CD4-positive, alpha-beta T cell treated with Interleukin-4 for 1 hour (primary cell): ENCODE results near the gene UBE2J1.
A peak's percentile ranks its signal among the peaks of the same experiment; 100 is the strongest.
"Not testable (repeated sequence)": the region's sequence is repeated elsewhere in the genome, so short reads cannot be mapped to it uniquely, and the experiment has no call there.

ENCODE experiments used
- DNase-seq, 2 donors: peaks; one replicate each; pipeline ENCODE4 v3.0.0-alpha.2; 2020 to 2022

The UBE2J1 gene, protein sequence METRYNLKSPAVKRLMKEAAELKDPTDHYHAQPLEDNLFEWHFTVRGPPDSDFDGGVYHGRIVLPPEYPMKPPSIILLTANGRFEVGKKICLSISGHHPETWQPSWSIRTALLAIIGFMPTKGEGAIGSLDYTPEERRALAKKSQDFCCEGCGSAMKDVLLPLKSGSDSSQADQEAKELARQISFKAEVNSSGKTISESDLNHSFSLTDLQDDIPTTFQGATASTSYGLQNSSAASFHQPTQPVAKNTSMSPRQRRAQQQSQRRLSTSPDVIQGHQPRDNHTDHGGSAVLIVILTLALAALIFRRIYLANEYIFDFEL

DNA sequence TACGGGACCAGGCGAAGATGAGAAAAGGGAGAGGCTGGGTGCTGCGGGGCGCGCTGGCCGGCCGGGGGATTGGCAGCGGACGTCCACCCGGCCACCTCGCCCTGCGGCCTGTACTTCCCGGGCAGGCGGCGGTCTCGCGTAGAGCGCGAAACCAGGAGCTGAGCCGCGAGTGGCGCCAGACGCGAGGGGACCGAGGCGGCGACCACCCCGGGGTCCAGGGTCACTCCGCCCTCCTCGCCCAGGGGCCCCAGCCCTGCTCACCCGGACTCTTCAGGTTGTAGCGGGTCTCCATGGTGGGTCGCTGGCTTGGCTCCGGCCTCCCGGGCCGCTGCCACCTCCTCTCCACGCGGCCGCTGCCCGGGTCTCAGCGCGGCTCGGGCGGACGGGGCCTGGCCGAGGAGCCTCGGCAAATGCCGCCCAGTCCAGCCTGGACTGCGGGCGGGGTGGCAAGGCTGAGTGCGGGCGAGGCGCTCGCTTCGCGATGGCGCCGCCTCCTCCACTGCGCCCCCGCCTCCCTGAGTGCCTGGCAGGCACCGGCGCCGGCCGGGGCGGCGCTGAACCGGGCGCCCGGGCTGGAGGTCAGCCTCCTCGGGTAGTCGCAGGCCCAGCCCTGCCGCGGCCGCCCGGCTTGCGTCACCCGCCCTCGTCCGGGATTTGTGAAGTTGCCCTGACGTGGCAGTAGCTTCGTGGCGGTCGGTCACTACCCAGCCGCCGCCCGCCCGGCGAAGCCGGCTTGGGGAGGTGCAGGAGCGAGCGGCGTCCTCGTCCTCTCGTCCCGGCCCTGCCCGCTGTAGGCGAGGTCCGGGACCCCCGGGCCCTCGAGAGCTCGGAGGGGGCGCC lies at the start of gene UBE2J1:
Gene UBE2J1 (minus strand): TSS at position 445 of the 840 bp plus-strand sequence. CDS start 153 bp downstream, at position 292.
- DNase-seq, result peak; percentile 82 to 88

DNA sequence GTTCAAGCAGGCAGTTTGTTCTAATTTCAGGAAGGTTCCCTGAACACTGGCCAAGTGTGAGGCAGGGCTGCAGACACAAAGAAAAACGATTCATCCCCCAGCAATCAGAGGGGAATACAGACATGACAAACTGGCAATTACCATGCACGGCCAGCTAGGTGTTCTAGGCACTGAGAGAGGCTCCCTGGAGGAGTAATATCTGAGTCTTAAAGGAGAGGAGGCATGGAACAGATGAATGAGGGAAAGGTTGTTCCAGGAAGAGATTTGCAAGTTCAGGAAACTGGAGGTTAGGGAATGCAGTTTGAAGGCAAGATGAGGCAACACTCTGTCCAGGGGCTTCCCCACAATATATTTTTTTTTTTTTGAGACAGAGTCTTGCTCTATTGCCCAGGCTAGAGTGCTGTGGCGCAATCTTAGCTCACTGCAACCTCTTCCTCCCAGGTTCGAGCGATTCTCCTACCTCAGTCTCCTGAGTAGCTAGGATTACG lies 48.4 kb upstream of the UBE2J1 start:
- DNase-seq, result no peak

DNA sequence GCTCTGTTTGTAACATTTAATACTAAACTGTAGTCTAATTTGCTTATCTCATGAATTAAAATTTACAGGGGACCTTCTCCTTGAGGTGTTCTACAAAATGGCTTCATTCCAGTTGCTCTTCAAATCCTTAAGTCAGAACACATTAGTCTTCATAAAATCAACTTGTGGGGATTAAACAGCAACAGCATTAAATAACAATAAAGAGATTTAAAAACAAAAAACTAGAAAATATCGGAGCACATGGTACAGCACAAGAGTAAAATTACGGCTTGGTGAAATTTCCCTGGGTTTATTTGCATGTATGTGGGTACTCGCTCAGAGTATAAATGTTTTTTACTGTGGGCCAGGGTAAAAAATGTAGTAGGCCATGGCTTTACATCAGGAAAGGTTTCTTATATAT lies 47.5 kb upstream of the UBE2J1 start:
- no peak for DNase-seq

DNA sequence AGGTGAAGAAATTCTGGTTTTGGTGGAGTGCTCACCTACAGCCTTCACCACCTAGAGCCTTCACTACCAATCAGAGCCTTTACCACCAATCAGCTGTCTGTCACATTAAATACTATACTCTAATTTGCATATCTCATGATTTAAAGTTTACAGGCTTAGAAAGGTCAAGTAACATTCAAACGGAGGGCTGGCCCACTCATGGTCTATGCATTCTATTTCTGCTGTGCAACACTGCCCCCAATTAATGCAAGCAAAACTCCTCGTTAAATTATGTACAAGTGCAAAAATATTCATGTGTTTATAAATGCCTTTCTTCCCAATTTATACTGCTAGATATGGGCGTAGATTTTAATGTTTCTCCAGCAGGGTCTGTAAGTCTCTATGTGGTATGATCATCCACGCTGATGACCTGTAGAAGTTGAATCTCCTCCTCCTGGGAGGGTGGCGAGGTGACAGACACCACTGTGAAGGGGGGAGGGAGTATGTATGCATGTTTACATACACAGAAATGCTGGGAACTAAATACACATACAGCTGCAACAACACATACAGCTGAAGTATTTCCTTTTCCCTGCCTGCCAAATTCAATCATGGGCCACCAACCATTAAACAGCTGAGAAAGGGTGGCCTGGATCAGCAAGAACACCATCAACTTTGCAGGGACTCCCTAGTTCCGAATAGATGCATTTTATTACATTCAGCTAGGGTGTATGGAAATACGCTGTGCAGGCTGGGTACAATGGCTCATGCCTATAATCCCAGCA lies 46.4 kb upstream of the UBE2J1 start:
- no peak for DNase-seq

DNA sequence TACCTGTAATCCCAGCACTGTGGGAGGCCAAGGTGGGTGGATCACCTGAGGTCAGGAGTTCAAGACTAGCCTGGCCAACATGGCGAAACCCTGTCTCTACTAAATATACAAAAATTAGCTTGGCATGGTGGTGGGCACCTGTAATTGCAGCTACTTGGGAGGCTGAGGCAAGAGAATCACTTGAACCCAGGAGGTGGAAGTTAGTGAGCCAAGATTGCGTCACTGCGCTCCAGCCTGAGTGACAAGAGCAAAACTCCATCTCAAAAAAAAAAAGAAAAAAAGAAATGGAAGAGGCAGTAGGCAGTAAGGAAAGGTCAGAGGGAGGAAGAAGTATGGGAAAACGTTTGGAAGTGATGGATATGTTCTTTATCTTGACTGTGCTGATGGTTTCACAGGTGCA lies 45.4 kb upstream of the UBE2J1 start:
- not testable (repeated sequence) for DNase-seq

DNA sequence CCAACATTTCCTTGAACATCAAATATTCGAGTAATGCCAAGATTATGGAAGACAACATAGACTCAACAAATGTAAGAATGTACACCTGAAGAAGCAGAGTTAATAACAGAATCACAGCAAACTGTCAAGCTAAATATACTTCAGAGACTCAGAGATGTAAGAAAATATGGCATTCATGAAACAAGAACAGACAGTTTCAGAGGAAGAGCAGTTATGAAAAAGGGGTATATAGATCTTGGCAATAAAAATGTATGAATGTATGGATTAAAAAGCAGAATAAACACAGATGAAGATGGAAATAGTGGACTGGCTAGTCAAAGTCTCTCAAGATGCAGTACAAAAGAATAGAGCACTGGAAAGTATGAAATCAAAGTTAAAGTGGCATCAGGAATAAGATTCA lies 41.1 kb upstream of the UBE2J1 start:
- DNase-seq, result no peak

DNA sequence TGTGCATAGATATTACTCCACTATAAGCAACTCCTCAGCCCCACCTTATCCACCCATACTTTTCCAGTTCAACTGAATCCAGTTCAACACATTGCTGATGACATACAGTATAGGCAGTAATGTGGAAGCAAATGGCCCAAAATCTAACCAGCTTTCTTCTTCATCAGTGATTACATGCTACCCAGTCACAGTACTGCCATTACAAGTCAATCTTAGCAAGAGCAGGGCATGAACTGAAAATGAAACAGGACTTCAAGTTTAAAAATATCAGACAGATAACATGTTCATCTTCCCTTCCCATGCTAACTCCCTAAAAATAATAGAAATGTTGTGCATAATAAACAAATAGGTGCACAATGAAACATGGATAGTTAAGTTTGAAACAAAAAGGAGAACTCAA lies 40.3 kb upstream of the UBE2J1 start:
- DNase-seq, result no peak

DNA sequence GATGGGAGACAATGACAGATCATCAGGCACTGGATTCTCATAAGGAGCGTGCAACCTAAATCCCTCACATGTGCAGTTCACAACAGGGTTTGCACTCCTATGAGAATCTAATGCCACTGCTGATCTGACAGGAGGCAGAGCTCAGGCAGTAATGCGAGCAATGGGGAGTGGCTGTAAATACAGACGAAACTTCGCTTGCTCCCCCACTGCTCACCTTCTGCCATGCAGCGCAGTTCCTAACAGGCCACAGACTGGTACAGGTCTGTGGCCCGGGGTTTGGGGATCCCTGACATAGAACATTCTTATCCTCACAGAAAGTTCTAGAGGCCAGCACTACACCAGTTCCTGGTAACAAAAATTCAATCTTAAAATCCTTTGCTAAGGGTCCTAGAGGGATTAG lies 36.3 kb upstream of the UBE2J1 start:
- DNase-seq, result no peak

DNA sequence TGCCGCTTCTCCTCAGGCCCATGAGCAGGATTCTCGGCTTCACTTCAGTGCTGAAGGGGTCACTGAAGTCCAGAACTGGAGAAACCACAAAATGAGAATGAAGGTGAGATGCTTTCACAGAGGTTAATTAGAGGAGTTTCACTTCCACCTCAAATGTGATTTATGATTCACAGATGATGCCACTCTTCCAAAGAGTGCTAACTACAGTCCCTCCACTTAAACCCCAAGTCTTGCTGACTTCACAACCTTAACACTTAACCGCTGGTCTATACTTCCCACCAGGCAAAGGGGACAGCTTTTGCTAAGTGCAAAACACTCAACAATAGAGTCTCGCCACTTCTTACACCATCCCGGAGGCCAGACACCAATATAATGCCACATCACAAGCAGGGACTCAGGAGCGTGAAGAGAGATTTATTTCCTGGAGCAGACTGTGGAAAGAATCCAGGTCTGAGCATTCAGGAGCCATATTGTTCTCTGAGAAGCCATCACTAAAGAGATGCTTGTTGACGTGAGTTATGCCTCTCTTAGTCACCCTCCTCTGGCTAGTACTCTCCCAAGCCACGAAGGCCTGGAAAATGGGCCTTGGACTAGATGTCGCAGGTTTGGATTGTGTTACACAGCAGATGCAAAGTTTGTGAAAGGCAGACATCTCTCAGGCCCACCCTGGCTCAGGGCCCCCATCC lies 35.1 kb upstream of the UBE2J1 start:
- no peak for DNase-seq

DNA sequence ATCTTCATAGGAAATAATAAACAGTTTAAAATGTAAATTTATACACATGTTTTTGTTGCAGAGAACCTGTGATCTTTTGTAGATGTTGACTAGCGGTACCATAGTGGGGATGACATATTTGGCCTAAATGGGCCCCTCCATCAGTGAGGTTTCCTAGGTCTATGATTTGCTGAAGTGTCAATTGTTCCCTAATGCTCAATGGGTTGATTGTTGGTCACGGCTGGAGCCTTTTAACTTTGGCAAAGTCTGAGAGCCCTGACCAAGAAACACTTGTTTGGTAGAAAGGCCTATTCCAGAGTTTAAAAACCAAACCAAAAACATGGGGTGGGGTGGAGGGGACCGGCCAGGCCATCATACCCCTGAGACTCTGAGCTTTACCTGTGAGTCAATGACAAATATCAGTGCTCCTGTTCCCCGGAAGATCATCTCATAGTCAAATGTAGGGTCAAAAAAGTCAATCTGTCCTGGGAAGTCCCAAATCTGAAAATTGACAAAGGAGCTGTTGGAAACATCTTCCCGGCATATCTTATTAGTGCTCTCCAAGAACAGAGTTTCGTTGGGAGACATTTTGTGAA lies 34.5 kb upstream of the UBE2J1 start:
- DNase-seq, result no peak

DNA sequence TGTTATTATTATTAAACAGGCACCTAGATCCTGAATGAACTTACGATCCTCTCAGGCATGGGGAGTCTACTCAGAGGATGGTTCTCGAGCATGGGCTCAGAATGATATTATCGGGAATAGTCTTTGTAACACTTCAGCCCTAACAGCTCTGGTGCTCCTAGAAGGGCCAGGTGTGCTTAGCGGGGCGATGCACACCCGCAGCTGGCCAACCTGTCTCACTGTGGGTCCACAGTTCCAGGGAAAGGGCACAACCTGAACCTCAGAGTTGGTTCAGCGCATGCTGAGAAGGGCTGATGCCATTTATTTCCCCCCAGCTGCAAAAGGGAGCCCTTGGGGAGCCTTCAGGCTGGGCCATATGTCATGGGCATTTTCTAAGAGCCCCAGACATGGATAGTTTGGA lies 33.3 kb upstream of the UBE2J1 start:
- DNase-seq, result no peak

DNA sequence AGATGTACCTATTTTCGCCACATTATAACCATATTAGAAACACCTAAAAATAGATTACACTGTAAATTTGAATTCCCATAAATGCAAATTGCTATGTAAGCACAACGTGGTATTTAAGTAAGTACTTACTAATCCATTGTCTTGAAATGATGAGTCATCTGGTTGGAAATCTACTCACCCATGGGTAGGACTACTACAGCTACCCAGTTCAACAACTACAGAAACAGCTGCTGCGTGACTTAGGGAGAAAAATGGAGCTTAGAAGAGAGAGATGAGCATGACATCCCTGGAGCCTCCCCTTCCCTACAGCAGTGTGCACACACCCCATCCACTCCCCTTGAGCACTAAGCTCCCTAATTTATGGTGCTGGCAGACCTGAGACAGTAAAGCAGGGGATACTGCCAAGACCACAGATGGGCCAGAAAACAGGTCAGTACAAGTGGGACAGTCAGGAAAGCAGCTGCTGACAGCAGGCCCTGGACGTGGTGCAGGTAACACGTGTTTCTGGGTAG lies 32.7 kb upstream of the UBE2J1 start:
- no peak for DNase-seq

DNA sequence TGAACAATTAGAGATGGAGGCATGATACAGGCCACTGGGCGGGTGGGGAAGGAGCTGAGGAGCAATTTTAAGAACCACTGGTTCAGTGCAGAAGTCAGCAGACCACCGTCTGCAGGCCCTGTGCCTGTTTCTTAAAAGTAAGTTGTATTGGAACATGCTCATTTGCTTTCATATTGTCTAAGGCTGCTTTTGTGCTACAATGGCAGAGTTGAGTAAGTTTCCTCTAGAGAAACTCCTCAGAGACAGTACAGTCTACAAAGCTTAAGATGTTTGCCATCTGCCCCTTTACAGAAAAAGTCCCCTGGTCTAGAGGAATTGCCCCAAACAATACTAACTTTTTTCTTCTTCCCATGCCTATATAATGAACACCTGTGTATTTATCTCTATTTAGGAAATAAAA lies 28.5 kb upstream of the UBE2J1 start:
- no peak for DNase-seq

DNA sequence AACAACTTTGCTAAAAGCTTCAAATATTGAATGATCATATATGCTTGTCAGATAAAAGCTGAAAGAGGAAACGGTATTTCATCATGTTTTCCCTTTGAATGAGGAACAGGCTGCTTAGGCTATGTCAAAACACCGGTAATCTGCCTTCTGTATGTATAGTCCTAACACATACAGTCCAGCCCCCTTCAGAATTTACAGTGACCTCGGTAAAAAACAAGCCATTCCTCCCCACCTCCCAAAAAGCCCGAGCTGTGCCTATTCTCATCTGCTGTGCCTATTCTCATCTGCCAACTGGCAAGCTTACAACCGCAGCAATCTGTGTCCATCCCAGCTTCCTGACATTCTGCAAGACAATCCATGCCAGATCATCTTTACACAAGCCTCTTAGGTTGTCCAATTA lies 26.8 kb upstream of the UBE2J1 start:
- no peak for DNase-seq

DNA sequence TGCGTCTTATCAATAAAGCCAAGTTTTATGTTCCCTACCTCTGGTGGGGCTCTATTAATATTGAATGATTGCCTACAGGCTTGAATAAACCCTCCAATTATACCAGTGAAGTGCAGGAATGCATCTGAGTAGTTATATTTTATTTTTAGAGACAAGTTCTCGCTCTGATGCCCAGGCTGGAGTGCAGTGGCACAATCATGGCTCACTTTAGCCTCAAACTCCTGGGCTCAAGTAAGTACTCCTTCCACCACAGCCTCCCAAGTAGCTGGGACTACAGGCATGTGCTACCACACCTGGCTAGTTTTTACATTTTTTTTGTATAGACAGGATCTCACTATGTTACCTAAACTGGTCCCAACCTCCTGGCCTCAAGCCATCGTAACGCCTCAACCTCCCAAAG lies 26.1 kb upstream of the UBE2J1 start:
- DNase-seq, result no peak

DNA sequence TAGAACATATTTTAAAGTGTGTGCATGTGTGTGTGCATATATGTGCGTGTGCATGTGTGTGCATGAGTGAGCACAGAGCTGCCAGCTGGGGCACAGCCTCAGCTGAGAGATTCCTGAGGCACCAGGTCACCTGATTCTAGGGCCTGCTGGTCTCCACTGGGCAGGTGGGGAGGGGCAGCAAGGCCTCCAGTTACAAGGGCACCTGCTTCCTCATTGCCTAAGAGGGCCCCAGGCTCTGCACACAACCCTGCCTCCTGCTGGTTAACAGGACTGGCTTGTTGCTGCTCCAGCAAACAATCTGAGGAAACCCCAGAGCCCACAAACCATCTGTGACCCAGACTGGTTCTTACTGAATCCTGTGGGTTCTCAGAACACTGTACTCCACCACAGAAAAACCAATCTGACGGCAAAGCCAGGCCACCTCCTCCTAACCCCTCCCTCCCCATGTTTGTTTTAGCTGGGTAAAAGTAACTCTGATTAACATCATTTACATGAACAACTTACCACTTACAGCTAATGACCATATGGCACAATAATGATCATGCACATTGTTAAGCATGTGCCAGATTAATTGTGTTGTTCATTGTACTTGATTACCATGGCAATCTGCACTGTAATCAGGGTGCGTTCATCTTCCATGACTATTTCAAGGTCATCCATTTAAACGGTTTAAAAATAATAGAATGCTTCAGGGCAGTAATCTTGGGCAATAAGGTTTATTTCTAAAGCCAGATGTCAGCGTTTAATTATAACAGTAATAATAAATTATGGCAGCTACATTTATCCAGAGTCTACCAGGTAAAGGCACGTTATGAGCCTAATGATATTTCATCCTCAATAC lies 23.1 kb upstream of the UBE2J1 start:
- DNase-seq, result peak; percentile 78 to 80

DNA sequence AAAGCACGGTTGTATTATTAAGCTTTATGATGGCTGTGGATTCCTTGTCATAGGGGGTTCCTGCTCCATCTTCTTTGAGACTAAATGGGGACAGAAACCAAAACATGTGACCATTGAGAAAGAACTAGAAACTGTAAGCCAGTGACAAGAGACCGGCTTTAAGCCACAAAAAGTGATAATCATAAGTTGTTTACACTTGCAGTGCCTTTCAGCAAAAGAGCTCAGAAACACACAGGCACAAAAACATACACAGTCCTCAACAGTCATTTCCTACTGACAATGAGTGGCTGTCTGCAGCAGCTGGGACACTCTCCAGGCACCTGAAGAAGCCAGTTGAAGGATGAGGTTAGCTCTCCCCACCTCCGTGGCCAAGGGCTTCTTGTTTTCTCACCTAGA lies 20.0 kb upstream of the UBE2J1 start:
- no peak for DNase-seq

DNA sequence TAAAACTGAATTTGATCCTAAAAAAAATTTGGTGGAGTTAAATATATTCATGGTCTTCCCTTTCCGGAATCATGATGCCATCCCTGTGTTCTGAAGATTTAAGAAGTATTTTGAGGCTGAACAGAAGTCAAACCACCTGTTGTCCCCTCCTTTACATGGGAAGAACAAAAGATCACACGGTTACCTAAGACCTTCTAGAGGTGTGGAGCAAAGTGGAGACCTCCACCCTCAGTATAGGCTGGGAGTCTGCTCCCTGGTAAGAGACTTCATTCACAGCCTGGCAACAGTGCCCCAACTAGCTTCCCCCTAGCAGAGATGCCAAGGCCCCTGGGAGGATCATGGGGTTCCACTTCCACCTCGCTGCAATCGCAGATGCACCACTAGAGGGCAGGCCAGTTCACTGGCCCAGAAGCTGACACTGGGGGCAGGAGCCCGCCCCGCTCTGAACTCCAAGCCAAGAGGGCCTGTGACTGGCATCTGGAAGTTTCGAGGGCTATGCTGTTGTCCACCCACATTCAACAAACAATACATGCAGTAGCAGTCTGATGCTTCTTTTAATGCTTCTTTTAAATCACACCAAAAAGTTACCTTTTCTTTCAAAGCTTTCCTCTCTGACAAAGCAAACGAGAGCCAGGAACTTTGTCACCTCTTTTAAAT lies 19.5 kb upstream of the UBE2J1 start:
- DNase-seq, result peak; percentile 82 to 85

DNA sequence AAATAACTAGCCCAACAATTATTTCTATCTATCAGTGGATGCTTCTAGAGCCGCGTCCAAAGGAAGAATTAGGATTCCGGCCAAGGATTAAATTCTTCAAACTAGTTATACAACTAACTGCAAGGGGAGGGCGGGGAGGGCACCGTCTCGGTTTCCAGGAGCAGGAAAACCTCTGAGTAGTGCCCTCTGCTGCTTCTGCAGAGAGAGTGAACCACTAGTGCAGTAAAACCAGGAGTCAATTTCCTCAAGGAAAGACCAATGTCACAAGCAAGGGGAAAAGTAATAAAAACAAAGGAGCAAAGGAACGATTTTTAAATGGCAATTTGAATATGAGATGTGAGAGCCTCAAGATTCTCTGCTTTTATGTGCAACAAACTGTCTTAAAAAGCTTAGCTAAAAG lies 16.5 kb upstream of the UBE2J1 start:
- no peak for DNase-seq

DNA sequence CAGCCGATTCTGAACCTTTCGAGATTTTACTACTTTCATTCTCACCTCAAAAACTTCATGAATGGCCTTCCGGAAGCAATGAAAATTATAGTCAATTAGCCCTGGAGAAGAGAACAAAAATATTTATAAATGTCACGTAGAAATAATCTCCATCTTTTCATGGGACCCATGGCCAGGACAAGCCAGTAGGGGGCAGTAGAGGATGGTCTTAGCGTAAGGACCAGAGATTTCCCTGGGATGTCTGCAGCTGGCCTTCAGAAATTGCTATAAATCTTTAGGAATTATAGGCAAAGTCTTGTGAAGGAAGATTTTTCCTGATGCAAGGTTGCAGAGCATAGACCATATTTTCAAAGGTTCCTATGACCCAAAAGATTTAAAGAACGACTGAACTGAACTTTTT lies 15.6 kb upstream of the UBE2J1 start:
- DNase-seq, result peak; percentile 34 to 65

DNA sequence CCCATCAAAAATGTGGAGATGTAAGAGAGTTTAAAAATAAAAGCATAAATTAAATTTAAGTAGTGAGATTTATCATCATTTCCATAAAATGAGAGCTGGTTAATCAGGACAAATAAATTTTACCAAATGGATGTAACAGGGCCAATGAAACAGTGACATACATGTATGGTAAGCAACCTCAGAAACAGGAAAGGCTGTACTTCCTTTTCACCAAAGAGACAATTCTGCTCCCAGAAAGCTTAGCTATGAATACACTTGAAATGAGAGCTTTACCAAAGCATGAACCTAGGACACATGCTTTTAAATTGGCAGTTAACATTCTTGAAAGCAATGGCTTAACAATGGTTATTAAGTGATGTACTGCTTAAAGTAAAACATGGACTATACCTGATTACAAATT lies 12.1 kb upstream of the UBE2J1 start:
- DNase-seq, result no peak
